Right lobe of liver (tissue), 4 donors: ENCODE data around the gene NME9.

ENCODE experiments used
- CTCF ChIP-seq, 4 donors: fragments of 200-600 bp in 3 of 4; fragments of 450-650 bp in 1 of 4; IDR thresholded peaks; one replicate each; pipeline versions ENCODE4 v1.5.1 to v1.8.0; 2016 to 2022; ENCODE audit warnings: antibody characterized with exemption in 4 of 4, mild to moderate bottlenecking in 2 of 4
- POLR2A ChIP-seq: fragments of 450-650 bp; IDR thresholded peaks from one replicate; pipeline ENCODE4 v1.6.1; 2017; ENCODE audit warnings: antibody characterized with exemption, mild to moderate bottlenecking
- donor health status: DM: no; HTN: no; CAD: no.
- donor health status: DM: no; HTN: no; CAD: no.
- donor health status: DM: no; HTN: yes; CAD: no.

DNA sequence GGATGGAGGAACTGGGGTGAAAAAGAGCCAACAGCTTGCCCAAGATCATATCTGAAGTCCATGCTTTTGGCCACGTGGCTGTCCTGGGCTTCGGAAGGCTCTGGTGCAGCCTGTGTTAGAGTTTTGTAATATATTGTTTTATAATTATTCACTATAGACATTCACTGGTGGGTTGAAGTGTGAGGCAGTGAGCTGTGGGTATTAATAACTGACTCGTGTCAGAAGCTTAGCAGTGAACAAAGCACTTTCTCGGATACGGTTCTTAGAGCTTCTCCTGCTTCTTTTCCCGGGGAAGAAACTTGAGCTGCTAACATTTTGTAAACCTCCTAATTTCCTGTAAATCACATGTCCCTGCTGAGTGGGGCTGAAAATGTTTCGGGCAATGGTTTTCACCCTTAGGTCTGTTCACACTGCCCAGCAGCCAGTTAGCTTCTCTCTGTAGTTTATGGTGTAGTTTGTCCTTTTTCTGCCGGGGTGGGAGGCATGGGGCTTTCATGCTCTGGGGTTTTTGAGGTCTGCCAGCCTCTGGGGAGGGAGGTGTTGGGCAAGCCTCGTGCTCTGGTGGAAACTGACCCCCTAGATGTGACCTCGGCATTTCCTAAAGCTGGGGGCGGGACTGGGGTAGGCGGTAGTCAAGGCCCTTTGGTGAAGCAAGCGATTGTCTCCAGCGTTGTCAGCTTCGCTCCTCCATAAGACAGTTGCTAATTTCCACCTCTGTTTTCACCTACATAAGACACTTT, 20.4 kb upstream of the NME9 start:
- TF ChIP-seq CTCF (IDR thresholded peaks at IDR 0.05), result no peak
- no peak for TF ChIP-seq POLR2A
